ENCODE results near the gene WDR86.

The WDR86 gene

DNA sequence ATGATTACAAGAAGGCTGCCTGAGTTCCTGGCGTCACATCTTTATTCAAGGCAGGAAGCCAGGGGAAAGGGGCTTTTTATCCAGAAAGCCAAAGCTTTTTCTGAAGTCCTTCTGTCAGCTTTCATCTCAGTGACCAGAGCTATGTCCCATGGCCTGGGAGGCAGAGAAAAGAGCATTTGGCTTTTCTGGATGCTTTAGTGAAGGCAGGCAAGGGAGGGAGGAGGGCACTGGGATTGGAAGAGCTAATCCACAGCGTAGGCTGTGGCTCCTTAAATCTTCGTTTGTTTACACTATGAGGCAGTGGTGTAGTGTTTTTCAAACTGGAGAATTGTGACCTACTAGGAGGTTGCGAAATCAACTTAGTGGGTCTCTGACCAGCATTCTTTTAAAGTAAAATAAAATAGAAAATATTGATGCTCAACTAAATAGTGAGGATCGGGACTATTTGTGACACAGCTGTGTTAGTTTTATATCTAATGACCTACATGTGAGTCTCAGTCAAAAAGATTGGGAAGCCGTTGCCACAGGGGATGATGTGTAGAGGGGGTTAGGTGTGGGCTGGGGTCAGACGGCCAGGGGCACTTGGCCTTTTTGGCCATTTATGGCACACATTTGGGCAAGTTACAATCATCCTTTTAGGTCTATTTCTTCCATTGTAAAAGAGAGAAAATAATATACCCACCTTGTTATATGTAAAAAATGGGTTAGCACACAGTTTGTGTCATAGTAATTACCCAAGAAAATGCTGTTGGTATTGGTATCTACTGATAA lies 16.0 kb upstream of the WDR86 start:
- Histone ChIP-seq H3K27ac (ENCODE audit: low read depth, low read length) (no peak overlapping the region), H3K36me3 (ENCODE audit: control insufficient read depth, insufficient read depth, low read length) (no peaks in the 10 kb centered on the region), H3K9ac (ENCODE audit: low read length) (no peak overlapping the region), H3K4me1 (ENCODE audit: control insufficient read depth, insufficient read depth, low read length) (peaks cover 44% of the 10 kb centered on the region), H3K9me3 (ENCODE audit: control insufficient read depth, insufficient read depth, low read depth, low read length) (peaks cover 14% of the 10 kb centered on the region), H3K4me3 (ENCODE audit: low read depth, low read length) (no peak overlapping the region), H3K27me3 (ENCODE audit: control insufficient read depth, insufficient read depth, low read length) (no peaks in the 10 kb centered on the region)

DNA sequence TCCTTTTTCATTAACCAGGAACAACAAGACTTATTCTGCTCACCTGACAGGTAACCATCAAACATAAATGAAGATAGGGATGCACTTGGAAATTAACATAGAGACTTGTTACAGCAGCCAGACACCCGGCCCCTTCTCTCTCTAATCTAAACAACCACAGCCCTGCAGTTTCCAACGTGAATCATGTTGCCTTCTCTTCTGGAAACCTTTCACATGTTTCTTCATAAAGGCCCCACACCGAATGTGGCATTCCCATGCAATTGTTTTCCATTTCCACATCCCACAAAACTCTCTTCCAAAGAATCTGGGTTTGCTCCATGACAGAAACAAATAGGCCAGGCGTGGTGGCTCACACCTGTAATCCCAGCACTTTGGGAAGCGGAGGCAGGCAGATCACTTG lies 15.0 kb upstream of the WDR86 start:
- no peaks in the 10 kb centered on the region for H3K27me3 ChIP-seq (ENCODE audit: control insufficient read depth, insufficient read depth, low read length)
- H3K36me3 ChIP-seq (ENCODE audit: control insufficient read depth, insufficient read depth, low read length) = no peaks in the 10 kb centered on the region
- peaks cover 37% of the 10 kb centered on the region for H3K4me1 ChIP-seq (ENCODE audit: control insufficient read depth, insufficient read depth, low read length)
- no peak overlapping the region for H3K27ac ChIP-seq (ENCODE audit: low read depth, low read length)
- no peak overlapping the region for H3K4me3 ChIP-seq (ENCODE audit: low read depth, low read length)
- peaks cover 24% of the 10 kb centered on the region for H3K9me3 ChIP-seq (ENCODE audit: control insufficient read depth, insufficient read depth, low read depth, low read length)
- H3K9ac ChIP-seq (ENCODE audit: low read length) = no peak overlapping the region

DNA sequence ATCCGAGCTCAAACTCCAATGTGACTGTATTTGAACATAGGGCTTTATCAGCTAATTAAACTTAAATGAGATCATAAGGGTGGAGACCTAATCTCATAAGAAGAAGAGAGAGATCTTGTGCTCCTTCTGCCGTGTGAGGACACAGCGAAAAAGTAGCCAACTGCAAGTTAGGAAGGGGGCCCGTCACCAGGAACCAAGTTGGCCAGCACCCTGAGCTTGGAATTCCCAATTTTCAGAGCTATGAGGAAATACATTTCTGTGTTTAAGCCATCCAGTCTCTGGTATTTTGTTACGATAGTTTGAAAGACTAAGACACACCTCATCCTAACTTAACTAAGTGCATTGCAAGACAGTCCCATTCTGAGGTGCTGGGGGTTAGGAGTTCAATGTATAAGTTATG lies 14.1 kb upstream of the WDR86 start:
- H3K27me3 ChIP-seq (ENCODE audit: control insufficient read depth, insufficient read depth, low read length) = no peaks in the 10 kb centered on the region
- no peak overlapping the region for H3K4me3 ChIP-seq (ENCODE audit: low read depth, low read length)
- H3K9me3 ChIP-seq (ENCODE audit: control insufficient read depth, insufficient read depth, low read depth, low read length) = peaks cover 28% of the 10 kb centered on the region
- H3K27ac ChIP-seq (ENCODE audit: low read depth, low read length) = no peak overlapping the region
- no peak overlapping the region for H3K9ac ChIP-seq (ENCODE audit: low read length)
- peaks cover 29% of the 10 kb centered on the region for H3K4me1 ChIP-seq (ENCODE audit: control insufficient read depth, insufficient read depth, low read length)
- H3K36me3 ChIP-seq (ENCODE audit: control insufficient read depth, insufficient read depth, low read length) = no peaks in the 10 kb centered on the region

- Histone ChIP-seq H3K36me3 (ENCODE audit: control insufficient read depth, insufficient read depth, low read length) (no peaks in the 10 kb centered on the region), H3K9me3 (ENCODE audit: control insufficient read depth, insufficient read depth, low read depth, low read length) (peaks cover 28% of the 10 kb centered on the region), H3K27ac (ENCODE audit: low read depth, low read length) (no peak overlapping the region), H3K4me3 (ENCODE audit: low read depth, low read length) (no peak overlapping the region), H3K4me1 (ENCODE audit: control insufficient read depth, insufficient read depth, low read length) (peaks cover 22% of the 10 kb centered on the region), H3K27me3 (ENCODE audit: control insufficient read depth, insufficient read depth, low read length) (no peaks in the 10 kb centered on the region), H3K9ac (ENCODE audit: low read length) (no peak overlapping the region)
These were observed 13.4 kb upstream of the WDR86 start for GRCh38 chr7:151423226-151423625.

GRCh38 chr7:151422212-151422611 lies 12.4 kb upstream of the WDR86 start:
- Histone ChIP-seq H3K9me3 (ENCODE audit: control insufficient read depth, insufficient read depth, low read depth, low read length) (peaks cover 28% of the 10 kb centered on the region), H3K4me3 (ENCODE audit: low read depth, low read length) (no peak overlapping the region), H3K27me3 (ENCODE audit: control insufficient read depth, insufficient read depth, low read length) (peaks cover under 1% of the 10 kb centered on the region; the same call in 1 of the 2 replicates), H3K27ac (ENCODE audit: low read depth, low read length) (no peak overlapping the region), H3K36me3 (ENCODE audit: control insufficient read depth, insufficient read depth, low read length) (no peaks in the 10 kb centered on the region), H3K4me1 (ENCODE audit: control insufficient read depth, insufficient read depth, low read length) (peaks cover 14% of the 10 kb centered on the region), H3K9ac (ENCODE audit: low read length) (no peak overlapping the region)

GRCh38 chr7:151420144-151420543 lies 10.3 kb upstream of the WDR86 start:
- H3K27ac ChIP-seq (ENCODE audit: low read depth, low read length) = no peak overlapping the region
- H3K4me1 ChIP-seq (ENCODE audit: control insufficient read depth, insufficient read depth, low read length) = peaks cover 13% of the 10 kb centered on the region
- H3K36me3 ChIP-seq (ENCODE audit: control insufficient read depth, insufficient read depth, low read length) = no peaks in the 10 kb centered on the region
- peaks cover 17% of the 10 kb centered on the region for H3K27me3 ChIP-seq (ENCODE audit: control insufficient read depth, insufficient read depth, low read length)
- H3K9me3 ChIP-seq (ENCODE audit: control insufficient read depth, insufficient read depth, low read depth, low read length) = peaks cover 28% of the 10 kb centered on the region
- H3K4me3 ChIP-seq (ENCODE audit: low read depth, low read length) = no peak overlapping the region
- H3K9ac ChIP-seq (ENCODE audit: low read length) = no peak overlapping the region

DNA sequence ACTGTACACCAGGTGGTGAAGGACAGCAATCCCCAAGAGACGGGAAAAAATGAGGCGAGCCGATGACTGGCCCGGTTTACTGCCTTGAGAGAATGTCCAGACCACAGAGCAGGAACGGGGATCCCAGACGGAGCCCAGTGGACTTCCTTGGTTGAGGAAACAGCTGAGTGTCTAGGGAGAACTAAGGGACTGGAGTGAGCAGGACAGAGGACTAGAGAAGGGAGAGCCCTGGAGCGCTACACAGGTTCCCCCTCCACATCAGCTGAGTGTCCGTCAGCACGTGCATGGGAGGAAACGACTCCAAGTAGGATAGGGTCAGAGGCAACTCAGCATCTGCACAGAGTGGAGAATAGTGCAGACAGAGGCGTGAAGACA lies 7.1 kb upstream of the WDR86 start:
- Histone ChIP-seq H3K9me3 (ENCODE audit: control insufficient read depth, insufficient read depth, low read depth, low read length) (peaks cover 20% of the 10 kb centered on the region), H3K27ac (ENCODE audit: low read depth, low read length) (no peak overlapping the region), H3K4me1 (ENCODE audit: control insufficient read depth, insufficient read depth, low read length) (peaks cover 14% of the 10 kb centered on the region), H3K9ac (ENCODE audit: low read length) (no peak overlapping the region), H3K4me3 (ENCODE audit: low read depth, low read length) (no peak overlapping the region), H3K27me3 (ENCODE audit: control insufficient read depth, insufficient read depth, low read length) (peaks cover 38% of the 10 kb centered on the region), H3K36me3 (ENCODE audit: control insufficient read depth, insufficient read depth, low read length) (no peaks in the 10 kb centered on the region)

DNA sequence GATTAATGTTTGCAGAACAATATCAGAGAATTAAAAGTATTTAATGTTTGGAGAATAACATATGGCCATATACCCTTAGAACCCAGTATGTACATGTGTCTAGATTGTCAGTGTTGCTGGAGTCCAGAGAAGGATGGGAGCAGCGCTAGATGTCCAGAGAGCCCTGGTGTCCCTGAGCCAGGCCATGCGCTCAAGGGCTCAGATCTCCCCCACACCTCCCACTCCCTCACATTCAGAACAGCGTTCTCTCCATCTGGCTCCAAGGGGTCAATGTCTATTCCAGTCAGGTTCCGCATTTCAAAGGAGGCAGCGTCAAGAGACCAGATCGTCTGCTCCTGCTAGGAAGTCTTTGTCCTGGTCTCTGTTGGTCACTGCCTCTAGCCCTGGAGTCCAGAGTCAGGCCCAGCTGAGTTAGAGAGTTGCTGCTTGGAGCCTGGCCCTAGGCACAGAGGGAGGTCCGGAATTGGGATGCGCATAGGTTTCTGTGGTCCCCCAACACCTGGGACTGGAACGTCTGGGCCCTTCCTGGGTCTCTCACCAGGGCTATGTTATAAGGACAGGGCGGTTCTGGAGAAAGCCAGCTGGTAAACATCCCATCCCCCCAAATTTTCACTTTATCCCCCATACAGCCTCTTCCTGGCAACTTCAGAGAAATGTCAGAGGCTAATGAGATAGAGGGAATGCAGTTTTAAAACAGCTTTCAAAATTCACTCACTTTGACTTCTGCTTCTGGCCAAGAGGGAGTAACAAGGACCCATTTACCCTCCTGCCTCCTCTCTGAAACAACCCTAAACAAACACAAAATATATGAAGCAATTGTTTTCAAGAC lies 6.5 kb upstream of the WDR86 start:
- peaks cover 44% of the 10 kb centered on the region for H3K27me3 ChIP-seq (ENCODE audit: control insufficient read depth, insufficient read depth, low read length)
- no peak overlapping the region for H3K9ac ChIP-seq (ENCODE audit: low read length)
- no peaks in the 10 kb centered on the region for H3K36me3 ChIP-seq (ENCODE audit: control insufficient read depth, insufficient read depth, low read length)
- no peak overlapping the region for H3K27ac ChIP-seq (ENCODE audit: low read depth, low read length)
- peaks cover 20% of the 10 kb centered on the region for H3K4me1 ChIP-seq (ENCODE audit: control insufficient read depth, insufficient read depth, low read length)
- peaks cover 14% of the 10 kb centered on the region for H3K9me3 ChIP-seq (ENCODE audit: control insufficient read depth, insufficient read depth, low read depth, low read length)
- H3K4me3 ChIP-seq (ENCODE audit: low read depth, low read length) = no peak overlapping the region

DNA sequence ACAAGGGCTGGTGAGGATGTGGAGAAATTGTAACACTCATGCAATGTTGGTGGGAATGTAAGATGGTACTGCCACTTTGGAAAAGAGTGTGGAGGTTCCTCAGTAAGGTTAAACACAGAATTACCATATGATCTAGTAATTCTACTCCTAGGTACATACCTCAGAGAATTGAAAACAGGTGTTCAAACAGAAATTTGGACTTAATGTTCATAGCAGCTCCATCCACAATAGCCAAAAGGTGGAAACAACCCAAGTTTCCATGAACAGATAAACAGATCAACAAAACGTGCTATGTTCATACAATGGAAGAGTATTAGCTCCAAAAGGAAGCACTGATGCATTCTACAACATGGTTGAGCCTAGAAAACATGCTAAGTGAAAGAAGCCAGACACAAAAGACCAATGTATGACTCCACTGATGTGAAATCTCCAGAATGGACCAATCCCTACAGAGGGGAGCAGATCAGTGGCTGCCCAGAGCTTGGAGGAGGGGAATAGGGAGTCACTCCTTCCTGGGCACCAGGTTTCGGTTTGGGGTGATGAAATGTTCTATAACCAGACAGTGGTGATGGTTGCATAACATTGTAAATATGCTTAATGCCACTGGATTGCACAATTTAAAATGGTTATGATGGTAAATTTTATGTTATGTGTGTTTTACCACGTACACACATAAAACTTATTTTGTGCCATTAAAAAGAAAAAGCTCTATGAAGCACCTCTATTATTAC lies 5.7 kb upstream of the WDR86 start:
- H3K36me3 ChIP-seq (ENCODE audit: control insufficient read depth, insufficient read depth, low read length) = no peaks in the 10 kb centered on the region
- H3K9me3 ChIP-seq (ENCODE audit: control insufficient read depth, insufficient read depth, low read depth, low read length) = peaks cover 10% of the 10 kb centered on the region
- H3K4me3 ChIP-seq (ENCODE audit: low read depth, low read length) = no peak overlapping the region
- peaks cover 50% of the 10 kb centered on the region for H3K27me3 ChIP-seq (ENCODE audit: control insufficient read depth, insufficient read depth, low read length)
- no peak overlapping the region for H3K9ac ChIP-seq (ENCODE audit: low read length)
- peaks cover 27% of the 10 kb centered on the region for H3K4me1 ChIP-seq (ENCODE audit: control insufficient read depth, insufficient read depth, low read length)
- no peak overlapping the region for H3K27ac ChIP-seq (ENCODE audit: low read depth, low read length)

- Histone ChIP-seq H3K4me1 (ENCODE audit: control insufficient read depth, insufficient read depth, low read length) (peaks cover 32% of the 10 kb centered on the region), H3K9me3 (ENCODE audit: control insufficient read depth, insufficient read depth, low read depth, low read length) (no peaks in the 10 kb centered on the region), H3K9ac (ENCODE audit: low read length) (no peak overlapping the region), H3K27ac (ENCODE audit: low read depth, low read length) (no peak overlapping the region), H3K4me3 (ENCODE audit: low read depth, low read length) (no peak overlapping the region), H3K36me3 (ENCODE audit: control insufficient read depth, insufficient read depth, low read length) (no peaks in the 10 kb centered on the region), H3K27me3 (ENCODE audit: control insufficient read depth, insufficient read depth, low read length) (peaks cover 55% of the 10 kb centered on the region)
These were observed 3.4 kb upstream of the WDR86 start for GRCh38 chr7:151413241-151413640.

DNA sequence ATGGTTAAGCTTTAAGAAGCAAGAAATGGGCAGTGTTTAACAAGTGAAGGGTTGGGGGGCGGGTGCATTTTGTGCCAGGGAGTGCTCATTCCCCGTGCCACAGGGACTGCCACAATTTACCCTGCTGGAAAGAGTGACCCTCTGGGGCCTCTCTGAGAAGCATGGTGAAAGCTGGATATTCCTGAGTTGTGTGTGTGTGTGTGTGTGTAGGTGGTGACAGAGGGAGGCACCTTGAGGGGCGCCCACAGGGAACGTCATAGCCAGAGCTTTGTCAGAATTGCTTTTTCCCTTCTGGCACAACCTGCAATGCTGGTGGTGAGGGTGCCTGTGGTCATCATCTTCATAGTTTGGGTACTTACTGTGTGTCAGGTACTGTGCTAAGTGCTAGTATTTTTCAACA lies 2.5 kb upstream of the WDR86 start:
- H3K9me3 ChIP-seq (ENCODE audit: control insufficient read depth, insufficient read depth, low read depth, low read length) = no peaks in the 10 kb centered on the region
- H3K4me3 ChIP-seq (ENCODE audit: low read depth, low read length) = no peak overlapping the region
- H3K4me1 ChIP-seq (ENCODE audit: control insufficient read depth, insufficient read depth, low read length) = peaks cover 32% of the 10 kb centered on the region
- peaks cover 55% of the 10 kb centered on the region for H3K27me3 ChIP-seq (ENCODE audit: control insufficient read depth, insufficient read depth, low read length)
- no peak overlapping the region for H3K27ac ChIP-seq (ENCODE audit: low read depth, low read length)
- H3K9ac ChIP-seq (ENCODE audit: low read length) = no peak overlapping the region
- H3K36me3 ChIP-seq (ENCODE audit: control insufficient read depth, insufficient read depth, low read length) = no peaks in the 10 kb centered on the region
